Motor neuron (in vitro differentiated cells): ENCODE measurements around the gene SETD2. TPM values are rescaled to one million over a fixed set of nuclear protein-coding genes. Genes with fewer than 3 reads are reported as not detected.
"Not testable (repeated sequence)": the region's sequence is repeated elsewhere in the genome, so short reads cannot be mapped to it uniquely, and the experiment has no call there.

Experiments
- ATAC-seq, 8 experiments: fragments of 200-7000 bp; cut with Tn5 transposase; replicated peaks in 6 of 8; 2 replicates each; pipeline ENCODE4 v1.8.0; 2021; ENCODE audit warnings: mild to moderate bottlenecking in 8 of 8, moderate library complexity in 8 of 8
- H3K27ac ChIP-seq, 2 donors: fragments of 250-450 bp; sonication (Bioruptor Pico); 2 replicates each; pipeline ENCODE4 v1.9.0; 2021; ENCODE audit warnings: antibody characterized with exemption in 2 of 2, mild to moderate bottlenecking in 2 of 2, moderate library complexity in 1 of 2
- H3K4me1 ChIP-seq, 2 donors: fragments of 250-450 bp; sonication (Bioruptor Pico); replicated peaks in 1 of 2; 2 replicates each; pipeline ENCODE4 v1.6.1; 2021; ENCODE audit warnings: antibody characterized with exemption in 2 of 2, mild to moderate bottlenecking in 2 of 2, moderate library complexity in 1 of 2
- H3K4me3 ChIP-seq, 5 donors: fragments of 250-450 bp; sonication (Bioruptor Pico); 2 replicates each; pipeline ENCODE4 v1.9.0; 2021; ENCODE audit warnings: antibody characterized with exemption in 5 of 5, mild to moderate bottlenecking in 5 of 5, moderate library complexity in 4 of 5
- WGBS, 10 experiments: fragments of 450-650 bp; shearing (Covaris generic); methylation state at CpG; one replicate each; pipeline ENCODE4 v1.0.0; 2022; 5-methylcytosine and 5-hydroxymethylcytosine counted together
- in situ Hi-C, 9 experiments: fragments of 400-800 bp; cut with MboI; loops; one replicate each; pipeline ENCODE4 v1.15.0; 2021; ENCODE audit warnings: low sequenced_read_pairs in 9 of 9, low pct_unique_long_range_greater_than_20kb in 2 of 9; ENCODE audit not compliant: unreplicated experiment in 9 of 9
- total RNA-seq, 8 experiments: library from RNA; unstranded; fragments of 300-600 nt; gene quantifications; 2 replicates each; pipeline versions ENCODE4 v1.2.3 to v1.2.4, GENCODE V29; 2022

Gene SETD2
- total RNA-seq, 8 experiments from 2014 or later = 24.0 to 67.0 (median 37.2) TPM

GRCh38 chr3:47036145-47036544 lies 127.8 kb downstream of the SETD2 start:
- no peak overlapping the region for H3K4me3 ChIP-seq
- 17 to 100% (median 77%) methylated on average over 1 to 3 of the region's 3 CpGs; no CpG with 5 or more reads in 2 of the 10 experiments for WGBS, 10 experiments
- H3K4me1 ChIP-seq = no peaks in the 10 kb centered on the region
- in situ Hi-C loops = no loop called here
- H3K27ac ChIP-seq = no peak overlapping the region
- no peak for ATAC-seq

DNA sequence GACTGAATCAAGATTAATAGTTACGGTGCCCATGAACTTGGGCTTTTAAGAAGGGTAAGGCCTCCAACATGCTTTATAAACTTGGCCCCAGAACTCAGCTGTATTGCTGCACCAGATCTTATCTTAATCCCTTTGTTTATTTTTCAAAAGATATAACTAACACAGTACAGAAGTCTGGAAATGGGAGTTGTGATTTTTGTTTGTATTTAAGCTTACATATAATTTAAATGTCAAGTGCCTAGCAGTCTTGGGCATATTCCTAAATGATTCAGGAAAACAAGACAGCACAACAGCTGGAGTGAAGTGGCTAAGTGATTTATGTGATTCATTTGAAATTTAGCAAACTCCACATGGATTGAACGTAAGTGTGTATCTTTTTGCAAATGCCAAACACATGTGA lies 128.3 kb downstream of the SETD2 start:
- H3K27ac ChIP-seq = no peak overlapping the region
- H3K4me1 ChIP-seq = no peaks in the 10 kb centered on the region
- no peak overlapping the region for H3K4me3 ChIP-seq
- in situ Hi-C loops = no loop called here
- ATAC-seq = peak in 2 of 8 experiments; percentile 43 to 74
- WGBS, 10 experiments = 7 to 100% (median 95%) methylated on average over 1 to 2 of the region's 2 CpGs; no CpG with 5 or more reads in 1 of the 10 experiments

DNA sequence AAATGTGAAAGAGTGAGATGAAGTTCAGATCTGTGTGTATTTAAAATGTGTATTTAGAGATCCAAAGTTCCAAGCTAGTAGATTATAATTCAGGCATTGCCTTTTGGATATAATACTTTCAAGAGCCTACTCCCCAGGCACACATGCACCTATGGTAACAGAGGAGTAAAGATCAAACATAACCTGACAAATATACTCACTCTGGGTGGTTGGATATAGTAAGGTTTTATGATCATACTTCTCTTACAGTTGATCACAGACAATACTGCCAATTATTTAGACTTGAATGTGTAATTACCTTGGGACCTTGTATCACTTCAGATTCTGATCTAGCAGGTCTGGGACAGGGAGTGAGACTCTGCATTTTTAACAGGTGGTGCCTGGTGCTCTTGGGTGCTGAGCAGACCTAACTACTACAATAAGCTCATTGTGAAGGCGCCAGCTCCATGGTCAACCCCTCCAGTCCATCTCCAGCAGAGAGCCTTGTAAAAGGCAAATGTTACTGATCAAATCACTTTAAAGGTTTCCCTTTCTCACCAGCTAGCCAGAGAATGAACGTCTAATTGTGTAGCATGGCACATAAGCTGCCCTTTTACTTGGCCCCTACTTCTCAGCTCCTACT lies 128.9 kb downstream of the SETD2 start:
- 58 to 100% (median 81%) methylated on average over 1 to 2 of the region's 2 CpGs; no CpG with 5 or more reads in 2 of the 10 experiments for WGBS, 10 experiments
- Histone ChIP-seq H3K4me3 (no peak overlapping the region), H3K4me1 (no peaks in the 10 kb centered on the region), H3K27ac (no peak overlapping the region)
- in situ Hi-C loops = no loop called here
- no peak for ATAC-seq

DNA sequence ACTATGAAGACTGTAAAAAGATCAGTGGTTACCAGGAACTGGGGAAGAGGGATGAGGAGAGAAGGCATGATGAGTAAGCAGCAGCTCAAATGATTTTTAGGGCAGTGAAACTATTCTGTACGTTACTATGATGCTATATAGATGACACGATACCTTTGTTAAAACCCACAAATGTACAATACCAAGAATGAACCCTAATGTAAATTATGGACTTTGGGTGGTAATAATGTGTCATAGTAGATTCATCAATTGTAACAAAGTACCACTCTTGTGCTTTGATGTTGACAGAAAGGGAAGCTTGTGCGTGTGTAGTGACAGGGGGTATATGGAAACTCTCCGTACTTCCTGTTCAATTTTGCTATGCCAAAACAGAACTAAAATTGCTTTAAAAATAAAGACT lies 132.9 kb downstream of the SETD2 start:
- H3K4me1 ChIP-seq, ATAC-seq, in situ Hi-C loops, H3K27ac ChIP-seq, H3K4me3 ChIP-seq: not testable (repeated sequence)
- 80 to 100% (median 87%) methylated on average over 1 to 4 of the region's 4 CpGs; no CpG with 5 or more reads in 2 of the 10 experiments for WGBS, 10 experiments

GRCh38 chr3:47028667-47029066 lies 135.2 kb downstream of the SETD2 start:
- Histone ChIP-seq H3K4me3 (no peak overlapping the region), H3K4me1 (no peaks in the 10 kb centered on the region), H3K27ac (no peak overlapping the region)
- ATAC-seq = no peak
- 100% methylated on average over 1 of the region's 1 CpG; no CpG with 5 or more reads in 7 of the 10 experiments for WGBS, 10 experiments
- in situ Hi-C loops = no loop called here

DNA sequence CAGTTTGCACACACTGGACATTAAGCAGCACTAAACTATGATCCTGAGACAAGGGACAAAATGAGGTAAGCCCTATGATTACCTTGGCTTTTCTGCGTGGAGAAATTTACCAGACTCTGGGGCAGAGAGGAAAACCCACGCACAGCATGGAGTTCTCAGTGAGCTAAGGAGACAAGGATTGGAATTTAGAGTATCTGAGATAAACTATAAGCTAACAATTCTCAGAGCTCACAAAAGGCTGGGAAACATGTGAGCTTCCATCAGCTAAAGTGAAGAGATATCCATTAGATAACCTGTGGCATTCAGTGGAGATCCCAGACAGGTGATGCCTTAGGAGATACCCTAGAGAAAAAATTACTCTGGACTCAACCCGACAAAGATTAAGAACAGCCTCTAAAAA lies 135.8 kb downstream of the SETD2 start:
- Histone ChIP-seq H3K4me3 (no peak overlapping the region), H3K27ac (no peak overlapping the region), H3K4me1 (no peaks in the 10 kb centered on the region)
- in situ Hi-C loops = no loop called here
- peak in 1 of 8 experiments; percentile 31 for ATAC-seq
- 100% methylated on average over 1 to 3 of the region's 3 CpGs; no CpG with 5 or more reads in 2 of the 10 experiments for WGBS, 10 experiments

DNA sequence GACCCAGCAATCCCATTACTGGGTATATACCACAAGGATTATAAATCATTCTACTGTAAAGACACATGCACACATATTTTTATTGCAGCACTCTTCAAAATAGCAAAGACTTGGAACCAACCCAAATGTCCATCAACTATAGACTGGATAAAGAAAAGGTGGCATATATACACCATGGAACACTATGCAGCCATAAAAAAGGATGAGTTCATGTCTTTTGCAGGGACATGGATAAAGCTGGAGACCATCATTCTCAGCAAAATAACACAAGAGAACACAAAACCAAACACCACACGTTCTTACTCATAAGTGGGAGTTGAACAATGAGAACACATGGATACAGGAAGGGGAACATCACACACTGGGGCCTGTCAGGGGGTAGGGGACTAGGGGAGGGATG lies 137.5 kb downstream of the SETD2 start:
- in situ Hi-C loops, H3K27ac ChIP-seq, H3K4me1 ChIP-seq, ATAC-seq, H3K4me3 ChIP-seq: not testable (repeated sequence)
- WGBS, 10 experiments = 100% methylated on average over 1 of the region's 1 CpG; no CpG with 5 or more reads in 8 of the 10 experiments

DNA sequence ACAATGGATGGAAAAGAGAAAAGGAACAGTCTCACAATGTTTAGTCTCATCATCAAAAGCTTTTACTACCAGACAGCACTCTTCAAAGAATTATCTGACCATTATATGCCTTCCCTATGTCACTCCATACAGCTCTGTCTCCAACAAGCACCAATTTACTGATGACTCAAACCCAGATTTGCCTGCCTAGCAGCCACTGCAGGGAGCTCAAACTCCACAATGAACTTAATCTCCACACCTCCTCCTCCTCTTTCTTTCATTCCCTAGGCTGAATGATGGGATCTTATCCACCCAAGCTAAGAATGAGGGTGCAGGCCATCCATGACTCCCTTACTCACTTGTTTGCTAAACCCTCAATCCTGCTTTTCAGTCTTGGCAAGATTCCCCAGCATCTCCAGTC lies 139.0 kb downstream of the SETD2 start:
- H3K4me1 ChIP-seq = no peaks in the 10 kb centered on the region
- peak in 2 of 8 experiments; percentile 29 to 33 for ATAC-seq
- H3K27ac ChIP-seq = no peak overlapping the region
- in situ Hi-C loops = no loop called here
- H3K4me3 ChIP-seq = no peak overlapping the region

GRCh38 chr3:47022641-47023071 lies 141.3 kb downstream of the SETD2 start:
- WGBS, 10 experiments = 20 to 100% (median 83%) methylated on average over 1 of the region's 1 CpG; no CpG with 5 or more reads in 3 of the 10 experiments
- H3K27ac ChIP-seq = no peak overlapping the region
- ATAC-seq = peak in 4 of 8 experiments; percentile 18 to 74 (median 51)
- no peak overlapping the region for H3K4me3 ChIP-seq
- H3K4me1 ChIP-seq = no peaks in the 10 kb centered on the region
- in situ Hi-C loops = no loop called here

- no peak overlapping the region for H3K4me3 ChIP-seq
- WGBS, 10 experiments = 80 to 100% (median 98%) methylated on average over 1 to 4 of the region's 4 CpGs; no CpG with 5 or more reads in 4 of the 10 experiments
- in situ Hi-C loops = no loop called here
- ATAC-seq = no peak
- H3K27ac ChIP-seq = no peak overlapping the region
- H3K4me1 ChIP-seq = no peaks in the 10 kb centered on the region
Measured at GRCh38 chr3:47020311-47020710, 143.6 kb downstream of the SETD2 start.

- Histone ChIP-seq H3K27ac (no peak overlapping the region), H3K4me3 (no peak overlapping the region), H3K4me1 (no peaks in the 10 kb centered on the region)
- no peak for ATAC-seq
- WGBS, 10 experiments = 100% methylated on average over 1 of the region's 1 CpG; no CpG with 5 or more reads in 6 of the 10 experiments
- in situ Hi-C loops = no loop called here
Measured at GRCh38 chr3:47019201-47019600, 144.7 kb downstream of the SETD2 start.

DNA sequence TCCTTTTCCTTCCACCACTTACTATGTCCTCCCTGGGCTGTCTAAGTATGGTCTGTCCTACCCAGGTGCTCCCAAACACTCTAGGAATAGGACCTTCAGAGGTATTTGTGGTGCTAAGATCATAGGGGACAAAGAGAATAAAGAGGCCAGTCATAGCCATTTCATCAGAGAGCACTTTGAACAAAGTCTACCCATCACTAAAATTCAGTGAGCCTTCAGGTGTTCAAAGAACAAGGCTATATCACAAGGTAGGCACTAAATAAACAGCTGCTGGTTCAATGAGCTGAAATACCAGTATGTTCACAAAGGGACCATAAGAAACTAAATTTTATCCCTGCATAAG lies 145.7 kb downstream of the SETD2 start:
- Histone ChIP-seq H3K4me1 (no peaks in the 10 kb centered on the region), H3K27ac (no peak overlapping the region), H3K4me3 (no peak overlapping the region)
- in situ Hi-C loops = no loop called here
- ATAC-seq = no peak

GRCh38 chr3:47017504-47018268 lies 146.2 kb downstream of the SETD2 start:
- in situ Hi-C loops = no loop called here
- ATAC-seq = no peak
- H3K27ac ChIP-seq = no peak overlapping the region
- H3K4me3 ChIP-seq = no peak overlapping the region
- H3K4me1 ChIP-seq = no peaks in the 10 kb centered on the region
- 71 to 100% (median 100%) methylated on average over 1 to 5 of the region's 6 CpGs; no CpG with 5 or more reads in 1 of the 10 experiments for WGBS, 10 experiments
